Retinal pigment epithelial cell (primary cell): ENCODE measurements around the gene GPR65.
"Not testable (repeated sequence)": the region's sequence is repeated elsewhere in the genome, so short reads cannot be mapped to it uniquely, and the experiment has no call there.

Experiments used
- DNase-seq: peaks from one replicate; pipeline ENCODE4 v3.0.0-alpha.2; 2010; ENCODE audit warnings: low read depth
- H3K4me3 ChIP-seq: 2 replicates; pipeline ENCODE4 v1.5.1; 2011; ENCODE audit warnings: mild to moderate bottlenecking, low read length, control low read depth, moderate library complexity
- CTCF ChIP-seq: conservative IDR thresholded peaks from 2 replicates; pipeline ENCODE4 v1.5.1; 2011; ENCODE audit warnings: low read depth, low read length, control low read depth, inconsistent platforms

Gene GPR65

GRCh38 chr14:88009486-88009885, 4.6 kb downstream of the GPR65 start:
- no peak overlapping the region for H3K4me3 ChIP-seq
- no peak for TF ChIP-seq CTCF
- no peak for DNase-seq

- DNase-seq = no peak
- no peak for TF ChIP-seq CTCF
- H3K4me3 ChIP-seq = no peak overlapping the region
These were observed 5.4 kb downstream of the GPR65 start for GRCh38 chr14:88010331-88010730.

- DNase-seq = no peak
- no peak for TF ChIP-seq CTCF
- no peak overlapping the region for H3K4me3 ChIP-seq
These were observed 7.6 kb downstream of the GPR65 start for GRCh38 chr14:88012495-88012894.

GRCh38 chr14:88013750-88014349, 8.9 kb downstream of the GPR65 start:
- TF ChIP-seq CTCF = peak; percentile 93
- no peak for DNase-seq

GRCh38 chr14:88016768-88017167, 11.8 kb downstream of the GPR65 start:
- no peak for TF ChIP-seq CTCF
- DNase-seq = no peak
- no peak overlapping the region for H3K4me3 ChIP-seq

More at GRCh38 chr14:88013750-88014349, 8.9 kb downstream of the GPR65 start:
- no peak overlapping the region for H3K4me3 ChIP-seq

- no peak for TF ChIP-seq CTCF
- DNase-seq = no peak
These were observed 12.6 kb downstream of the GPR65 start for GRCh38 chr14:88017535-88017934.

GRCh38 chr14:88023658-88024187, 18.8 kb downstream of the GPR65 start:
- H3K4me3 ChIP-seq = no peak overlapping the region
- no peak for DNase-seq
- TF ChIP-seq CTCF = no peak

More at GRCh38 chr14:88017535-88017934, 12.6 kb downstream of the GPR65 start:
- H3K4me3 ChIP-seq = no peak overlapping the region

GRCh38 chr14:88024252-88025086, 19.5 kb downstream of the GPR65 start:
- not testable (repeated sequence) for H3K4me3 ChIP-seq, DNase-seq
